Large intestine (tissue), 3 donors: ENCODE data around the gene SULT1A1. TPM values are rescaled to one million over a fixed set of nuclear protein-coding genes. Genes with fewer than 3 reads are reported as not detected.
A peak's percentile ranks its signal among the peaks of the same experiment; 100 is the strongest.
"Not testable (repeated sequence)": the region's sequence is repeated elsewhere in the genome, so short reads cannot be mapped to it uniquely, and the experiment has no call there.

ENCODE experiments used
- DNase-seq, 2 donors: peaks; one replicate each; pipeline versions ENCODE4 v3.0.0 to v3.0.0-alpha.2; 2013
- H3K27ac ChIP-seq: one replicate; pipeline ENCODE4 v1.5.1; 2013; ENCODE audit warnings: low read length
- H3K27me3 ChIP-seq: 2 replicates; pipeline ENCODE4 v1.6.1; 2013; ENCODE audit warnings: low read length; ENCODE audit not compliant: control insufficient read depth, insufficient read depth
- H3K36me3 ChIP-seq: 2 replicates; pipeline ENCODE4 v1.6.1; 2013; ENCODE audit warnings: low read length; ENCODE audit not compliant: control insufficient read depth, insufficient read depth
- H3K4me1 ChIP-seq: one replicate; pipeline ENCODE4 v1.6.1; 2013; ENCODE audit warnings: low read length; ENCODE audit not compliant: control insufficient read depth, insufficient read depth
- H3K4me3 ChIP-seq: one replicate; pipeline ENCODE4 v1.5.1; 2013; ENCODE audit warnings: low read length
- H3K9me3 ChIP-seq: one replicate; pipeline ENCODE4 v1.6.1; 2013; ENCODE audit warnings: mild to moderate bottlenecking, low read depth, low read length, moderate library complexity; ENCODE audit not compliant: control insufficient read depth
- WGBS: methylation state at CpG from one replicate; pipeline ENCODE4 v1.1.5; 2013; ENCODE audit warnings: low lambda C conversion rate; ENCODE audit not compliant: insufficient coverage; 5-methylcytosine and 5-hydroxymethylcytosine counted together
- polyA plus RNA-seq: library from polyadenylated mRNA; unstranded; fragments of 120-200 nt; gene quantifications from one replicate; pipeline ENCODE4 v1.2.1, GENCODE V29; 2013

Gene SULT1A1
- polyA plus RNA-seq, 1 donor, result 67.5 TPM

GRCh38 chr16:28573738-28574718 is 35.8 kb downstream of the SULT1A1 start:
- no peak for DNase-seq
- no peaks in the 10 kb centered on the region for H3K9me3 ChIP-seq
- no peaks in the 10 kb centered on the region for H3K4me1 ChIP-seq
- WGBS, result no CpG with 5 or more reads among the region's 17 CpGs
- no peaks in the 10 kb centered on the region for H3K27me3 ChIP-seq
- no peak overlapping the region for H3K4me3 ChIP-seq
- no peaks in the 10 kb centered on the region for H3K36me3 ChIP-seq
- no peak overlapping the region for H3K27ac ChIP-seq

GRCh38 chr16:28572696-28573510 is 36.9 kb downstream of the SULT1A1 start:
- H3K4me3 ChIP-seq, result no peak overlapping the region
- no peaks in the 10 kb centered on the region for H3K36me3 ChIP-seq
- H3K4me1 ChIP-seq, result no peaks in the 10 kb centered on the region
- WGBS, result no CpG with 5 or more reads among the region's 15 CpGs
- DNase-seq, result peak in 1 of 2 donors; percentile 12
- H3K27ac ChIP-seq, result no peak overlapping the region
- H3K9me3 ChIP-seq, result no peaks in the 10 kb centered on the region
- H3K27me3 ChIP-seq, result no peaks in the 10 kb centered on the region

GRCh38 chr16:28569968-28570752 is 39.7 kb downstream of the SULT1A1 start:
- no peak for DNase-seq
- Histone ChIP-seq H3K36me3 (peaks cover 2% of the 10 kb centered on the region), H3K27ac (no peak overlapping the region), H3K4me1 (no peaks in the 10 kb centered on the region), H3K9me3 (no peaks in the 10 kb centered on the region), H3K4me3 (no peak overlapping the region), H3K27me3 (no peaks in the 10 kb centered on the region)
- 100% methylated on average over 1 of the region's 4 CpGs for WGBS

- WGBS, result no CpG with 5 or more reads among the region's 5 CpGs
- H3K27ac ChIP-seq, result no peak overlapping the region
- H3K9me3 ChIP-seq, result no peaks in the 10 kb centered on the region
- H3K36me3 ChIP-seq, result peaks cover 4% of the 10 kb centered on the region
- no peaks in the 10 kb centered on the region for H3K4me1 ChIP-seq
- DNase-seq, result no peak
- H3K27me3 ChIP-seq, result no peaks in the 10 kb centered on the region
- no peak overlapping the region for H3K4me3 ChIP-seq
These were observed 40.8 kb downstream of the SULT1A1 start for GRCh38 chr16:28569021-28569420.

- H3K9me3 ChIP-seq, result no peaks in the 10 kb centered on the region
- DNase-seq, result no peak
- H3K36me3 ChIP-seq, result peaks cover 4% of the 10 kb centered on the region
- no peaks in the 10 kb centered on the region for H3K4me1 ChIP-seq
- no peaks in the 10 kb centered on the region for H3K27me3 ChIP-seq
- H3K27ac ChIP-seq, result no peak overlapping the region
- no CpG with 5 or more reads among the region's 2 CpGs for WGBS
- no peak overlapping the region for H3K4me3 ChIP-seq
These were observed 42.6 kb downstream of the SULT1A1 start for GRCh38 chr16:28567292-28567691.

GRCh38 chr16:28566233-28566925 is 43.5 kb downstream of the SULT1A1 start:
- DNase-seq, result not testable (repeated sequence)

GRCh38 chr16:28563218-28563617 is 46.6 kb downstream of the SULT1A1 start:
- DNase-seq, result no peak
- H3K27me3 ChIP-seq, result no peaks in the 10 kb centered on the region
- no peak overlapping the region for H3K4me3 ChIP-seq
- peaks cover 12% of the 10 kb centered on the region for H3K36me3 ChIP-seq
- H3K4me1 ChIP-seq, result no peaks in the 10 kb centered on the region
- H3K9me3 ChIP-seq, result no peaks in the 10 kb centered on the region
- no peak overlapping the region for H3K27ac ChIP-seq
- 100% methylated on average over 1 of the region's 6 CpGs for WGBS

More at GRCh38 chr16:28566233-28566925, 43.5 kb downstream of the SULT1A1 start:
- H3K4me3 ChIP-seq, H3K36me3 ChIP-seq, H3K27ac ChIP-seq, H3K9me3 ChIP-seq, H3K4me1 ChIP-seq, H3K27me3 ChIP-seq: not testable (repeated sequence)
- WGBS, result no CpG with 5 or more reads among the region's 4 CpGs

- no peaks in the 10 kb centered on the region for H3K9me3 ChIP-seq
- WGBS, result 100% methylated on average over 1 of the region's 4 CpGs
- peaks cover 19% of the 10 kb centered on the region for H3K36me3 ChIP-seq
- no peaks in the 10 kb centered on the region for H3K27me3 ChIP-seq
- no peak for DNase-seq
- no peaks in the 10 kb centered on the region for H3K4me1 ChIP-seq
- no peak overlapping the region for H3K27ac ChIP-seq
- no peak overlapping the region for H3K4me3 ChIP-seq
These were observed 47.6 kb downstream of the SULT1A1 start for GRCh38 chr16:28562199-28562598.

- Histone ChIP-seq H3K27me3 (no peaks in the 10 kb centered on the region), H3K27ac (no peak overlapping the region), H3K36me3 (peaks cover 22% of the 10 kb centered on the region), H3K4me1 (no peaks in the 10 kb centered on the region), H3K4me3 (no peak overlapping the region), H3K9me3 (no peaks in the 10 kb centered on the region)
- DNase-seq, result no peak
- WGBS, result 33% methylated on average over 1 of the region's 7 CpGs
These were observed 48.2 kb downstream of the SULT1A1 start for GRCh38 chr16:28561557-28562187.
